GM19372 (cell line): ENCODE measurements around the gene PDE4A.
"Not testable (repeated sequence)": the region's sequence is repeated elsewhere in the genome, so short reads cannot be mapped to it uniquely, and the experiment has no call there.

Source experiments
- ATAC-seq: cut with Tn5 transposase; IDR thresholded peaks from one replicate; pipeline ENCODE4 v1.9.1; 2021; ENCODE audit warnings: mild to moderate bottlenecking, low read depth, moderate library complexity; ENCODE audit not compliant: unreplicated experiment

The PDE4A gene

DNA sequence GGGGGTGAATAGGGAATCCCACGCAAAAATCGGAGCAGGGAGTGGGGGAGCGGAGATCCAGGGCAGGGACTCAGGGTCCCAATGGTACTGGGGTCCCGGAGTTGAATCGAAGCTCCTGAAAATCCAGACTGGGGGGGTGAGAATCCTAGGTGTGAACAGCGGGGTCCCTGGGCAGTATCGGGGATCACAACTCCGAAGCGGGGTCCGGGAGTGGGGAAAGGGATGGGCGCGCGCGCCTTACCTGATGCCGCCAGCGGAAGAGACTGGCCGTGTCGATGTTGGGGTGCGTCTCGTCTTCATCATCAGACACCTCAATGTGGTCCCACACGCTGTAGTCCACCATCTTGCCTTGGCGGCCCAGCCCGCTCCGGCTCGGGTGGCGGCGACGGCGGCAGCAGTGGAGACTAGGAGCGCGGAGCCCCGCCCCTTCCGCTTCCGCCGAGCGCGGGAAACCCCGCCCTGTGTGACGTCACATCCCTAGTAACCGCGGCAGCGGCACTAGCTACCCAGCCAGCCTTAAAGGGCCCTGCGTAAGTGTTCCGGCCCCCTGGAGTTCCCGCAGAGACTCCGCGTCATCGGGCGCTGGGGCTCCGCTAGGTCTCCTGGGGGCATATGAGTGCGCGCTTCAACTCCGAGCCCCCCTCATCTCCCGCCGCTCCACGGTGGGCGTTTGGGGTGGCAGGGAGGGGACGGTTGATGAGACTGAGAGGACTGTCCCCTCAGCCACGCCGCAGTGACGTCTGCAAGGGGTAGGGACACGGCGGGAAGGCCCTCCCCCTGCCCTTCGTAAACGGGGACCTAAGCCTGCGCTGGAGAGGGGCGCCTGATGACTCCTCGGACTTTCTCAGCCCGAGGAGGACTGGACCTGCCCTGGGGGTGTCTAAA is 17.0 kb upstream of the PDE4A start, which contains the start of gene CDC37:
TSS of gene CDC37 (minus strand) at position 406 of the 885 bp plus-strand sequence. CDS start at position 343, 63 bp downstream.
- peak; percentile 77 for ATAC-seq

DNA sequence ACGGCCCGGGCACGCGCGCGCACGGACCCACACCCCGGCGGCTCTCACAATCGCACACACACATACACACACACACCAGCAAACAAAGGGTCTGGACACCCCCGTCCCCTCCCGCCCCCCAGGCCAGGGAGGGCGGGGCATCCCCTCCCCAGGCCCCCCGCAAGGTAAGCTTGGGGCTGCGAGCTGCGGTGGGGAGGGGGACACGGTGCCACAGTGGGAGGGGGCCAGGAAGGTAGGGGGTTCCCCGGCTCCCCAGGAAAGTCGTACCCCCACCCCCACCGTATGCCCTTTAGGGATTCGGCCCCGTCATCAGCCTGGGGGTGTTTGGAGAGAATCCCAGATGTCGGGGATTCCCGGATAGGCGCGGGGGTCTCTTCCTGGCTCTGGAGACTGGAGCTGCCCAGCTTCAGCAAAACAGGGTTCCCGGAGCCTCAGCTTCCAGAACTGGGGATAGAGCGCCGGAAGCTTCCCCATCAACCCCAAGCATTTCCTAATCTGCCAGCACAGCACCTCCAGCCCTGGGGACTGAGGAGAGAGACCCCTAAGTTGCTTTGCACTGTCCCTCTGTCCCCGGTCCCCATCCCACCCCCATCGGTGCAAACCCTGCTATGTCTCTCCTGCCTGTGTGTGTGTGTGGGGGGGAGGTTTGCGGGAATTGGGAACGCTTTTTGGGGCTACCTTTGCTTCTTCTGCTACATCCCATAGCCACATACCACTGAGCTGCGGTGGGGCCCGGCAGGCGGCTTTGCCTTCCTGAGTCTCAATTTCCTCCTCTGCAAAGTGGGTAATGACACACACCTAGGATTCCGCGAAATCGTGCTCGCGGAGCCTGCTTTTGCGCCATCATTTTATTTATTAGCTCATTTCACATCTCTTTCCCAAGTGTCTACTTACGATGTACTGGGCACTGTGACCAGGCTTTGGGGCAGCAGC is 15.2 kb upstream of the PDE4A start:
- no peak for ATAC-seq

GRCh38 chr19:10406191-10406590 is 14.1 kb upstream of the PDE4A start:
- ATAC-seq: no peak

DNA sequence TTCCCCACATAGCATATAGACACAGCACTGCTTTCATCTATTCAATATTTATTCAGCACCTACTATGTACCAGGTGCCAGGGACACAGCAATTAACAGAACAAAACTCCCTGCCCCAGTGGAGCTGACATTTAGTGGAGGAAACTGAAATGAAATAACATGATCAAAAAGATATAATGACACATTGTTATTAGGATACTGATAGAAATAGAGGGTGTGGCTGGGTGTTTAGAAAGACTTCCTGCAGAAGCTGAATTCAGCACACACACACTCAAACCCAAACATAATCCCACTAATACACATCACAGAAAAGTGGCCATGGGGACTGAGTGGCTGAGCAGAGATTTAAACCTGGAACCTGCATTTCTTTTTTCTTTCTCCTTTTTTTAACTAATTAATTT is 13.2 kb upstream of the PDE4A start:
- ATAC-seq: no peak

DNA sequence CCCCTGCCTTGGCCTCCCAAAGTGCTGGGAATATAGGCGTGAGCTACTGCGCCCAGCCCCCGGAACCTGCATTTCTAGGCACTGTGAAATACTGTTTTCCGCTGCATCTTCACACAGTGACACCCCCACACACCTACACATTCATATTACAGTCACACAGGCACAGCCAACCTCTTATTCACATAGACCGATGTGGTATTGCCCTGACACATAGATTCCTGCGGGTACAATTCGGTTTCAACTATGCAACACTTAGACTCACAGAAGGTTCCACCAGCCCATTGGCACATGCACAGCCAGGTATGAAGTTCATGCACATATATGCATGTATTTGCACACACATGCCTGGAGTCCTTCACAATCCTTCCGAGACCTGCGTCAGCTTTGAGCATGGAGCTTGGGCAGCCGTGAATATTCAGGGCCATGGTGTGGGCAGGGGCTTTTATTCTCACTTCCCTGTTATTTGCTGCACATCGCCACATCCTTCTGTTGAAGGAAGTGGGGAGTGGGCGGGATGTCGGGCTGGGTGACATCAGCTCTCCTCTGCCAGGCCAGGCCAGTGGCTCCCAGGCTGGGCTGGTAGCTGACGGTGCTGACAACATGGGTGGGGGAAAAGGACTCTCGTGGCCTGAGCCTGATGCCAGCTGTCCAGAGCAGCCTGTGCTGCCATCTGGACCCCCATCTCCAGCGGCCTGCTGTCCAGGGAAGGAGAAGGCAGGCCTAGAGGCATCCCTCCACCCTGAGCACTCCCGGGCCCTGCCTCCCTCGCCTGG is 11.6 kb upstream of the PDE4A start:
- no peak for ATAC-seq

DNA sequence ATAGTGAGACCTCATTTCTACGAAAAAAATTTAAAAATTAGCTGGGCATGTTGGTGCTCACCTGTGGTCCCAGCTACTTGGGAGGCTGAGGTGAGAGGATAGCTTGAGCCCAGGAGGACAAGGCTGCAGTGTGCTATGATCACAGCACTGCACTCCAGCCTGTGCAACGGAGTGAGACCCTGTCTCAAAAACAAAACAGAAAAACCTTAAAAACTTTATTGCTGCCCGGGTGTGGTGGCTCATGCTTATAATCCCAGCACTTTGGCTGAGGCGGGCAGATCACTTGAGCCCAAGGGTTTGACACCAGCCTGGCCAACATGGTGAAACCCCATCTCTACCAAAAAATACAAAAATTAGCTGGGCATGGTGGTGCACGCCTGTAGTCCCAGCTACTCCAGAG is 9.1 kb upstream of the PDE4A start:
- not testable (repeated sequence) for ATAC-seq

DNA sequence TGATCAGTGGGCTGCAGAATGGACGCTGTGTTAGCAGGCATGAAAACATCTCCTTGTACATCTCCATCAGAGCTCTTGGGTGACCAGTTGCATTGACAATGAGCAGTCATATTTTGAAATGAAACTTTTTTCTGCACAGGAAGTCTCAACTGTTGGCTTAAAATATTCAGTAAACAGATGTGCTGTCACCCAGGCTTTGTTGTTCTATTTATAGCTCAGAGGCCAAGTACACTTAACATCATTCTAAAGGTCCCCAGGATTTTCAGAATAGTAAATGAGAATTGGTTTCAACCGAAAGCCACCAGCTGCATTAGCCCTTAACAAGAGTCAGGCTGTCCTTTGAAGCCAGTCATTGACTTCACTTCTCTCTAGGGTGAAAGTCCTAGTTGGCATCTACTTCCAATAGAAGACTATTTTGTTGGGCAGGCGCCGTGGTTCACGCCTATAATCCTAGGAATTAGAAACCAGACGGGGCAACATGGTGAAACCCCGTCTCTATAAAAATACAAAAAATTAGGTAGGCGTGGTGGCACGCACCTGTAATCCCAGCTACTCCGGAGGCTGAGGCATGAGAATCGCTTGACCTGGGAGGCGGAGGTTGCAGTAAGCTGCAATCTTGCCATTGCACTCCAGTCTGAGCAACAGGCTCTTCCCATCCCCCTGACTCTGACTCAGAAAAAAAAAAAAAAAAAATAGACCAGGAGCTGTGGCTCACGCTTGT is 7.9 kb upstream of the PDE4A start:
- peak; percentile 41 for ATAC-seq

GRCh38 chr19:10416083-10416379 is 4.3 kb upstream of the PDE4A start:
- no peak for ATAC-seq

DNA sequence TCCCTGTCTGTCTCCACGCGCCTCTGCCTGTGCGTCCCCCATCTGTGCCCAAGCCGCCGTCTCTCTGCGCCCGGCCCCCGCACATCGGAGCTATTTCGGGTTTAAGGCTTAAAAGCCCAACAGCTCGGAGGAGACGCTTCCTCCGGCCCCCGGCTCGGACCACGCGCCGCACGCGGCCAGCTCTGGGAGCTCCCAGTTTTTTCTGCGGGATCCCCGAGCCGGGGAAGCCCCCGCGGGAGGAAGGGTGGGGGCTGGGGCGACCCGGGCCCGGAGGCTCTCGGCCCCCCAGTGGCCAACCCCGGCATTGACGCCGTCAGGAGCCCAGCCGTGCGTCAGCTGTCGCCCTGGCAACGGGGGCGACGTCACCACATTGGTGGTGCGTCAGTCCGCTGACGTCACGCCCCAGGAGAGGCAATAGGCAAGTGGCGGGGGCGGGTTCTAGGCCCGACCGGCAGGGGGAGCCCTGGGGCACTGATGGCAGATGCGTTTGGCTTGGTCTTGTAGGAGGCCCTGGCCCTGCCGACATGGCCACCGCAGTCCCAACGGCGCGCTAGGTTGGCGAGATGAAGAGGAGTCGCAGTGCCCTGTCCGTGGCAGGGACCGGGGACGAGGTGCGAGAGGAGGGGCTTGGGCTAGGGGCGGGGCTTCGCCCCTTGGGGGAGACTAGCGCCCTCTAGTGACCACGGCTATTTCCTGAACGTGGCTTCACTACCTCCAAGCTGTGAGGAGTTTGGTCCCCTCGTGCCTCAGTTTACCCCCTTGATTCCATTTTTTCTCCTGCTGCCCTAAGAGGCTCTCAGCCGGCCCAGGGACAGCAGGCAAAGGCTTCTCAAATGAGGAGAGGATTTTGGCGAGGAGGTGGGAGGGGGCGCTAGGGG is 3.7 kb upstream of the PDE4A start:
- peak; percentile 75 for ATAC-seq

- ATAC-seq: no peak
These were observed 2.6 kb upstream of the PDE4A start for GRCh38 chr19:10417541-10418234.

- no peak for ATAC-seq
These were observed 2.2 kb upstream of the PDE4A start for GRCh38 chr19:10418235-10418484.

DNA sequence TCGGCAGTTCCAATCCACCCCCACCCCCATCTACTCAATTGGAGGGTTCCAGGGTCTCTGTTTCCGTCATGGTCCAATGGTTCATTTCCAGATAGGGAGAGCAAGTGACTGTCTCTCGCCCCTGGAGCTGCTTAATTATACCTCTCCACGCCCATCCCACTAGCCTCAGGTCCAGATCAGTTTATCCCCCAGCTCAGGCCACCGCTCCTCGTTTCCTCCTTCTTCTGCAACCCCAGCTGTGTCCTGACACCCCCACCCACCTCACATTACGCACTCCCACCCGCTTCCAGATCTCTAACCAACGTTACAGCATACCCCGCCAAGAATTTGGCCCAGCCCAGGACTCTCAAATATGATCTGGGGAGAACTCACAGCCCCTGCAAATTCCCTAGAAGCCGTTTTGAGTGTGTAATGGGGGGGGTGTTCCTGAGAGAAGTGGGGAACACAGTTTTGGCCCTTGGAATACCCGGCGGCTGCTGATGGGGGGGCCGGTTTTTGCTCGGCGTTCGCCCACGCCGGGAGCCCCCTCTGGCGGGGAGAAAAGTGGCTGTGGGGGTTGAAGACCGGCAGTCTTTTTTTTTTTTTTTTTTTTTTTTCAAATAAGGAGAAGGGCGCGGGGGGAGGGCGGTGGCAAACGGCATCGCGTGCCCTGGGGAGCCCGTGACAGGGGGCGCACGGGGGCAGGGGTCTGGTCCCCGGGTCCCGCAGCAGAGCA is 1.7 kb upstream of the PDE4A start:
- ATAC-seq: no peak

DNA sequence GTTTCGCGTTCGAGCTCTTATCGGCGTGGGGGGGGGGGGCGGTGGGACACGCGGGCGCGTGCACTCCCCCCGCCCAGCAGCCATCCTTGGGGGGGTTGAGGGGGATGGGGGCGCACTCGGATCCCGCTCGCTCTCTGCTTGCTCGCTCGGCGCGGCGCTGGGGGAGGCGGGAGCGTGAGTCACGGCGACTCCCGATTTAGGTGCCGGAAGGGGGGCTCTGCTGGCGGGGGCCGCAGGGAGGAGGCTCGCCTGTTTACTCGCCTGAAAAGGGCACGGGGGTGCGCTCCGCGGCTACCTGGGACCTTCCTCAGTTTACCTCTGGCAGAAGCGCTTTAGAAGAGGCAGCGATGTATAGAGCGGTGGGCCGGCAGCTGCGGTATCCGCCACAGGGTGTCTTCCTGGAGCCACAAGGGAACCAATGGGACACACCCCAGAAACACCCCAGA is 1.1 kb upstream of the PDE4A start:
- no peak for ATAC-seq

DNA sequence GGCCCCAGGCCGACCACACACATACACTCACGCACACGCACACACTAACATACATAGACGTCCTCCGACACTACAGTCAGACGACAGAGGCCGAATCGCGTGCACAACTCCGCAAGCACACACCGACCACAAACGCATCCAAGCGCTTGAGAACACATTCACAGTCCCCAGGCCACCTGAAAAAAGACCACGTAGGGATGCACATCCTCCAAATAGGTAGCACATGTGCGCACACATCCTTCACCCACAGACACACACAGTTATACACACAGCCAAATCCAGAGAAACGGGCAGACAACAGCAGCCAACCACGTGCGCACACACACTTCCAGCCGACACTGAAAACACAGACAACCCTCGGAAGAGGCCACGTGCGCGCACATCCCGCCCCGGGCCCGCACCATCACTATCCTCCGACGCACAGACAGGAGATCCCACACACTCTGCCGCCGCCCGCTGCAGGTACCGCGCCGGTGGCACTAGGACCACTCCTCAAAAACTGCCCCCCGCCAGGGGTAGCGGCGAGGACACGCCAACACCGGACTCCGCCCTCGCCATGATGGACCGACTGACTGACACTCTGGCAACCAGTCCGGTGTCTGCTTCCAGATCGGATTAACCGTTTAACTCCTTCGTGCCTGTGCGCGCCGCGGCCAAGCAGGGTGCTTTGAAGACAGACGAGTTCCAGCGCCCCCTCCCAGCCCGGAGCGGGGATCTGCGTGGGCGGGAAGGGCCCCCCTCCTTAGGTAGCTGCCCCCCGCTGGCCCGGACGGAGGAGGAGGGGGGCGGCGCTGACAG is 493 bp upstream of the PDE4A start:
- no peak for ATAC-seq

- ATAC-seq: no peak
These were observed 1.1 kb downstream of the PDE4A start for GRCh38 chr19:10421240-10422045.

DNA sequence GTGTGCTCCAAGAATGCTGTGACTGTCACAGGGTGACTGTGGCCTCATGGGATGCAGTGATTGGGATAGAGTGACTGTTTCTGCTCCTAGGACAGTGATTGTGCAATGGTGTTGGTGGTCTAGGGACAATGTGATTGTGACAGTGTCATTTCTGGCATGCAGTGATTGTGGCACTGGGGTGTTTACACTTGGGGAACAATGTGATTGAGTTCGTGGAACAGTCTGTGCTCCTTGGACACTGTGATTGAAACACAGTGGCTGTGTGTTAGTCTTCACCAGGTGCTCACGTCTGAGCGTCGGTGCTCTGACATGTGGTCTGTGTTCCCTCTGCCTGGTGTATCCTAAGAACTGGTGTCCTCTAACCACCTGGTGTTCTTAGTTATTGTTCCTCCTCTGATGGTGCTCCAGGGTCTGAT is 1.7 kb downstream of the PDE4A start:
- no peak for ATAC-seq

DNA sequence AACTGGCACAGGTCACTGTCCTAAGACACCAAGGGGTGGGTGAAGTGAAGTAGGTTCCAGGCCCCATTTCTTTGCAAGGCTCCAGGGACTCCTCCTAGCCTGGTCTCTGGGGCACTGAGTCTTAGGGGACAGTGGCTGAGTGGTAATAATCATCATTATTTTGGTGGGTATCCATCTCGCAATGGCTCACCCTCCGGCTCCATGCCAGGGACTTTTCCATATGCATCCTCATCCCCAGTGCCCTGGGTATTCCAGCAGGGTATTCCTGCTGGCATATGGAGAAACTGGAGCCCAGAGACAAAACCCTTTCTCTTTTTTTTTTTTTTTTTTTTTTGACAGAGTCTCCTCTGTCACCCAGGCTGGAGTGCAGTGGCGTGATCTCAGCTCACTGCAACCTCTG is 2.5 kb downstream of the PDE4A start:
- ATAC-seq: no peak
